ENCODE results near the gene CNTNAP2.

GRCh38 chr7:147664541-147664940 lies 1547.9 kb downstream of the CNTNAP2 start:
- TF ChIP-seq POLR2A (IDR thresholded peaks at IDR 0.05) = no peak
- TF ChIP-seq CTCF (IDR thresholded peaks at IDR 0.05) = no peak
